ENCODE results near the gene IGFN1.

Gene IGFN1

DNA sequence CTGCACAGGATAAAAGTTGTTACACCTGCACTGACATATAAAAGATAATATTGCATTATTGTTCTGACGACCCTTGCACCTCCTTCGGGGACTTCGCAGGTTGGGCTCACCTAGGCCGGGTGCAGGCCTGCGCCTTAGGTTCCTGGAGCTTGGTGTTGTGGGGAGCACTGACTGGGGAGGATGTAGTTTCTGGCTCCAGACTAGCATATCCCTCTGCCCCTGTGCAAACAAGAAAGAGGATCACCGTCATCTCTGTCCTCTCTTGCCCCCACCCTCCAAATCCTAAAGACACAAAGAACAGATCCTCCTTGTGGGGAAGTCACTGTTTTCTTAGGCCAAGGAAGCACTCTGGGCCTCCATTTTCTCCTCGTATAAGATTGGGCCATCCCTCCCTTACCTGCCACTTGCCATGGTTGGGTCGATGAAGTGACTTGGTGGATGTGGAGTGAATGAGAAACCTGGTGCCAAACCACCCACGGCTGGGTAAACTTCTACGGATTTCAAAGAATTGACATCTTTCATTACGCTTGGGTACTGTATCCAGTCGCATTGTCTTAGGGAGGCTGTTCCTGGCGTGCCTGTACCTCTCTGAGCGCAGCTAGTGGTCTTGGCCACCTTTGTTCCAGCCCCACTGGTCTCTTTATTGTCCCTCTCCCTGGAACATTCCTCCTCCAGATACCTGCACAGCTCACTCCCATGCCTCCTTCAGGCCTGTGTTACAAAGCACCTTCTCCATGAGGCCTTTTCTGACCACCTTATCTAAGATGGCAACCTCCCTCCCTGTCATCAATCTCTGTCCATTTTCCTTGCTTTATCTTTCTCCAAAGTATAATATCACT is 58.3 kb downstream of the IGFN1 start:
- H2AFZ ChIP-seq (ENCODE audit: low read depth, low read length): no peak overlapping the region
- ATAC-seq (ENCODE audit: insufficient read depth, low read depth) (no peak), DNase-seq (no peak)
- no peak overlapping the region for H3K9ac ChIP-seq (ENCODE audit: low read depth, low read length)
- H3K27ac ChIP-seq (ENCODE audit: low read length): no peak overlapping the region
- no peak for TF ChIP-seq EZH2 (IDR thresholded peaks at IDR 0.05; ENCODE audit: borderline replicate concordance, low read depth, low read length, severe bottlenecking)
- TF ChIP-seq, protein P1, sequence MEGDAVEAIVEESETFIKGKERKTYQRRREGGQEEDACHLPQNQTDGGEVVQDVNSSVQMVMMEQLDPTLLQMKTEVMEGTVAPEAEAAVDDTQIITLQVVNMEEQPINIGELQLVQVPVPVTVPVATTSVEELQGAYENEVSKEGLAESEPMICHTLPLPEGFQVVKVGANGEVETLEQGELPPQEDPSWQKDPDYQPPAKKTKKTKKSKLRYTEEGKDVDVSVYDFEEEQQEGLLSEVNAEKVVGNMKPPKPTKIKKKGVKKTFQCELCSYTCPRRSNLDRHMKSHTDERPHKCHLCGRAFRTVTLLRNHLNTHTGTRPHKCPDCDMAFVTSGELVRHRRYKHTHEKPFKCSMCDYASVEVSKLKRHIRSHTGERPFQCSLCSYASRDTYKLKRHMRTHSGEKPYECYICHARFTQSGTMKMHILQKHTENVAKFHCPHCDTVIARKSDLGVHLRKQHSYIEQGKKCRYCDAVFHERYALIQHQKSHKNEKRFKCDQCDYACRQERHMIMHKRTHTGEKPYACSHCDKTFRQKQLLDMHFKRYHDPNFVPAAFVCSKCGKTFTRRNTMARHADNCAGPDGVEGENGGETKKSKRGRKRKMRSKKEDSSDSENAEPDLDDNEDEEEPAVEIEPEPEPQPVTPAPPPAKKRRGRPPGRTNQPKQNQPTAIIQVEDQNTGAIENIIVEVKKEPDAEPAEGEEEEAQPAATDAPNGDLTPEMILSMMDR (IDR thresholded peaks at IDR 0.05; ENCODE audit: borderline replicate concordance, extremely low read depth, low read length, poor library complexity, severe bottlenecking): no peak
- no peaks in the 10 kb centered on the region; the same call in 1 of the 2 replicates for H4K20me1 ChIP-seq (ENCODE audit: insufficient read depth, low read length)
- H3K27me3 ChIP-seq (ENCODE audit: insufficient read depth, low read length, poor library complexity): peaks cover 11% of the 10 kb centered on the region
- no peak overlapping the region for H3K4me2 ChIP-seq (ENCODE audit: insufficient read depth, low read length)
- no peaks in the 10 kb centered on the region for H3K79me2 ChIP-seq (ENCODE audit: insufficient read depth, low read length)
- no peaks in the 10 kb centered on the region for H3K36me3 ChIP-seq (ENCODE audit: insufficient read depth, low read length)
- no peaks in the 10 kb centered on the region for H3K9me3 ChIP-seq (ENCODE audit: insufficient read depth, low read length, severe bottlenecking)
- H3K4me3 ChIP-seq (ENCODE audit: low read depth in 1 of 2, low read length in 2 of 2): no peak overlapping the region
- H3K4me1 ChIP-seq (ENCODE audit: insufficient read depth, low read length): no peaks in the 10 kb centered on the region

DNA sequence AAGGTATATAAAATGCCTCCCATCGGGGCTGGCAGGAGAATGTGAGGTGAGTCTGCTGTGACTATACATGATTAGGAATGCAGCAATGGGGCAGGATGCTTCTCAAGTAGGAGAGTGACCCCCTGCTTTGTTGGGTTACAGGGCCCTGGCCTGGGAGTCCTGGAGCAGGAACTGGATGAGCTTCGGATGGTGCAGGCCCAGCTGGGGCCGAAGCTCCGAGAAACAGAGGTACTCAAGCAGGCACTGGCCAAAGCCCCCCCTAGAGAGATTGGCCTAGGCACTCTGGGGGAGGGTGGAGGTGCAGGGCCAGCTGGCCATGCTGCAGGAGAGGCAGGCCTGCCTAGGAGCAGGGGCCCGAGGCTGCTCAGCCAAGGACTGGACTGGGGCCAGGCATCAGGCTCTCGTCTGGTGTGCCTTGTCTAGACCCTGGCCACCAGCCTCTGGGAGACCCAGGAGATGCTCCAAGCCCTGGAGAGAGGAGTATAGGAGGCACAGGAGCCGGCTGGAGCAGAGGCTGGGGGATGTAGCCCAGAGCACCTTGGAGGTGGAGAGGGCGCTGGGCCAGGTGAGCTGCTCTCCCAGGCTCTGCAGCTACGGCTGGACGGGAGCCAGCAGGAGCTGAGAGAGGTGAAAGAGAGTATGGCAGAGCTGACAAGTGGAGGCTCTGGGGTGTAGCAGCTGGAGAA is 59.8 kb downstream of the IGFN1 start:
- ATAC-seq (ENCODE audit: insufficient read depth, low read depth) (no peak), DNase-seq (no peak)
- Histone ChIP-seq H3K27me3 (ENCODE audit: insufficient read depth, low read length, poor library complexity) (peaks cover under 1% of the 10 kb centered on the region), H3K4me2 (ENCODE audit: insufficient read depth, low read length) (no peak overlapping the region), H3K4me3 (ENCODE audit: low read depth in 1 of 2, low read length in 2 of 2) (no peak overlapping the region), H2AFZ (ENCODE audit: low read depth, low read length) (no peak overlapping the region), H3K9me3 (ENCODE audit: insufficient read depth, low read length, severe bottlenecking) (no peaks in the 10 kb centered on the region), H3K79me2 (ENCODE audit: insufficient read depth, low read length) (no peaks in the 10 kb centered on the region), H3K27ac (ENCODE audit: low read length) (no peak overlapping the region), H4K20me1 (ENCODE audit: insufficient read depth, low read length) (no peaks in the 10 kb centered on the region; the same call in 1 of the 2 replicates), H3K36me3 (ENCODE audit: insufficient read depth, low read length) (no peaks in the 10 kb centered on the region), H3K4me1 (ENCODE audit: insufficient read depth, low read length) (no peaks in the 10 kb centered on the region), H3K9ac (ENCODE audit: low read depth, low read length) (no peak overlapping the region)
- TF ChIP-seq EZH2 (IDR thresholded peaks at IDR 0.05; ENCODE audit: borderline replicate concordance, low read depth, low read length, severe bottlenecking): no peak
- TF ChIP-seq, protein P1 (IDR thresholded peaks at IDR 0.05; ENCODE audit: borderline replicate concordance, extremely low read depth, low read length, poor library complexity, severe bottlenecking): no peak

DNA sequence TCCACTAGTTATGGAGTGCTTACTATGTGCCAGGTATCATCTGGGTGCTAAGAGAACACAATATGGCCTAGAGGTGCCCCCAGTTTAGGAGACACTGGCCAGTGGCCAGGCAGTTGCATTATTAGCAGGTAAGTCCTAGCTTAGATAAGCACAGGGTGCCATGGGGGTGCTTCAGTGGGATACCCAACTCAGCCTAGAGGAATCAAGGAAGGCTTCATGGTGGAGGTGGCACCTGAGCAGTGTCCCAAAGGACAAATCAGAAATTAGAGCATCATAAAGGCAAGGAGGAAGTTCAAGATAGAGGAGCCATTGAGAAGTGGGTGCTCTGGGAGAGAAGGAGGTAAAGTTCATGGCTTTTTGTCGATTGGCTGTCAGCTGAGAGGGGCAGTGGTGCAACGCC is 60.8 kb downstream of the IGFN1 start:
- no peak overlapping the region for H2AFZ ChIP-seq (ENCODE audit: low read depth, low read length)
- no peaks in the 10 kb centered on the region for H3K36me3 ChIP-seq (ENCODE audit: insufficient read depth, low read length)
- no peaks in the 10 kb centered on the region for H3K4me1 ChIP-seq (ENCODE audit: insufficient read depth, low read length)
- no peaks in the 10 kb centered on the region for H3K79me2 ChIP-seq (ENCODE audit: insufficient read depth, low read length)
- no peaks in the 10 kb centered on the region; the same call in 1 of the 2 replicates for H4K20me1 ChIP-seq (ENCODE audit: insufficient read depth, low read length)
- H3K27ac ChIP-seq (ENCODE audit: low read length): no peak overlapping the region
- ATAC-seq (ENCODE audit: insufficient read depth, low read depth) (no peak), DNase-seq (no peak)
- no peaks in the 10 kb centered on the region for H3K27me3 ChIP-seq (ENCODE audit: insufficient read depth, low read length, poor library complexity)
- no peak overlapping the region for H3K4me3 ChIP-seq (ENCODE audit: low read depth in 1 of 2, low read length in 2 of 2)
- H3K9me3 ChIP-seq (ENCODE audit: insufficient read depth, low read length, severe bottlenecking): no peaks in the 10 kb centered on the region
- TF ChIP-seq, protein P1 (IDR thresholded peaks at IDR 0.05; ENCODE audit: borderline replicate concordance, extremely low read depth, low read length, poor library complexity, severe bottlenecking): no peak
- no peak for TF ChIP-seq EZH2 (IDR thresholded peaks at IDR 0.05; ENCODE audit: borderline replicate concordance, low read depth, low read length, severe bottlenecking)
- H3K4me2 ChIP-seq (ENCODE audit: insufficient read depth, low read length): no peak overlapping the region
- H3K9ac ChIP-seq (ENCODE audit: low read depth, low read length): no peak overlapping the region
